Kidney tubule cell (primary cell): ENCODE results near the gene SIN3A.
"Not testable (repeated sequence)": the region's sequence is repeated elsewhere in the genome, so short reads cannot be mapped to it uniquely, and the experiment has no call there.

Experiments used
- DNase-seq: peaks from one replicate; pipeline ENCODE4 v3.0.0-alpha.2; 2018; ENCODE audit warnings: low spot score

Gene SIN3A

DNA sequence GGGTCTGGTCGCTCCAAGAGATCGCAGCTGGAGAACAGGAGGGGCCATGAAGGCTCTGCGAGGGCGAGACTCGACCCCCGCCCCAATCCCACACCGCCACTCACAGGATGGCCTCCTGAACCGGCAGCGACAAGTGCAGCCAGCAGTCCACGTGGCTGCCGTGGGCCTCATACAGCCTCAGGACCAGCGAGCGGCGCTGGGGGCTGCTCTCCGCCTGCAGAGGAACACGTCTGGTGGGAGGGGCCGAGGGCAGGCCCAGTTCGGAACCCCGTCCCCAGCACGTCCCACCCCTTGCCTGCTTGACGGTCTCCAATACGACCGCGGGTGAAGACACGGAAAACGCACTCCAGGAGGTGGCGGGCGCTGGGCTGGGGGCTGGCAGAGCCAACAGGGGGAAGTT is 95.5 kb downstream of the SIN3A start:
- DNase-seq = no peak

DNA sequence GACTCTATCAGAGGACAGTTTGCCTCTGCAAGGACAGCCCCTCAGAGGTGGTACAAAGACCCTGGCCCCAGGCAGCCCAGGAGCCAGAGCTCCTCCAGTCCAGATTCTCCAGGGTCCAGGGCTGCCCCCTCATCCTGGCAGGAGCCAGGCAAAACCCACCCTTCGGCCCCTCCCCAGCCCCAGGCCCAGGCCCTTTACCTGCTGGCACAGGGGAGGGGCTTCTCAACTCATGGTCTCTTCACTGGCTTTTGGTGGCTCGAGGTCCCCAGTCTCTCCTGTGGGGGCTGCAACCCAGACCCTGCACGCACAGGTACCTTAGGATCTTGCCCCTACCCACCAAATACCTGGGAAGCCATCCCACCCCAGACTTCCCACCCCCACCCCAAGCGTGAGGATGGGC is 96.1 kb downstream of the SIN3A start:
- no peak for DNase-seq

DNA sequence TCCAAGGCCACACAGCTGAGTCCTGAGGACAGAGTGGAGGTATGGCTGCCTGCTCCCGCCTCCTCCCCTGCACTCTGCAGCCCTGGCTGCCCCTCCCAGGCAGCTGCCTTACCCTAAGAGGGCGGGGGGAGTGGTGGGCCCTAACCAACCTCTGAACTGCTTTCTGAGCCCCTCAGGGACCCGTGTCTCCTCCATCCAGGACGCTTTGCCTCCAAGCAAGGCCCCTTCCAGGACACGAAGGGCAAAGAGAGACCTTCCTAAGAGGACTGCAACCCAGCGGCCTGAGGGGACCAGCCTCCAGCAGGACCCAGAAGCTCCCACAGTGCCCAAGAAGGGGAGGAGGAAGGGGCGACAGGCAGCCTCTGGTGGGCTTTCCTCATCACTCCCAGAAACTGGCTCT is 97.0 kb downstream of the SIN3A start:
- DNase-seq = no peak

DNA sequence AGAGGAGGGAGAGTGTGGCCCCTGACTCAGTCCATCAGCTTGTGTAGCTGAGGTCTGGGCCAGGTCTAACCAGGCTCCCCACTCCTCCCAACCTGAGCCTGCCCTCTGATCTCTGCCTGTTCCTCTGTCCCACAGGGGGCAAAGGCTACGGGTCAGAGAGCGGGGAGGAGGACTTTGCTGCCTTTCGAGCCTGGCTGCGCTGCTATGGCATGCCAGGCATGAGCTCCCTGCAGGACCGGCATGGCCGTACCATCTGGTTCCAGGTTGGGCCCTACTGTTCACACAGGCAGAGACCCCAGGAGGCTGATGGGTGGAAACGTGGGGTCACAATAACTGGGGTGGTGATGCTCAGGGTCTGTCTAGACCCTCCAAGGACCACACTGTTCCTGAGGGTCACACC is 97.9 kb downstream of the SIN3A start:
- DNase-seq = no peak

DNA sequence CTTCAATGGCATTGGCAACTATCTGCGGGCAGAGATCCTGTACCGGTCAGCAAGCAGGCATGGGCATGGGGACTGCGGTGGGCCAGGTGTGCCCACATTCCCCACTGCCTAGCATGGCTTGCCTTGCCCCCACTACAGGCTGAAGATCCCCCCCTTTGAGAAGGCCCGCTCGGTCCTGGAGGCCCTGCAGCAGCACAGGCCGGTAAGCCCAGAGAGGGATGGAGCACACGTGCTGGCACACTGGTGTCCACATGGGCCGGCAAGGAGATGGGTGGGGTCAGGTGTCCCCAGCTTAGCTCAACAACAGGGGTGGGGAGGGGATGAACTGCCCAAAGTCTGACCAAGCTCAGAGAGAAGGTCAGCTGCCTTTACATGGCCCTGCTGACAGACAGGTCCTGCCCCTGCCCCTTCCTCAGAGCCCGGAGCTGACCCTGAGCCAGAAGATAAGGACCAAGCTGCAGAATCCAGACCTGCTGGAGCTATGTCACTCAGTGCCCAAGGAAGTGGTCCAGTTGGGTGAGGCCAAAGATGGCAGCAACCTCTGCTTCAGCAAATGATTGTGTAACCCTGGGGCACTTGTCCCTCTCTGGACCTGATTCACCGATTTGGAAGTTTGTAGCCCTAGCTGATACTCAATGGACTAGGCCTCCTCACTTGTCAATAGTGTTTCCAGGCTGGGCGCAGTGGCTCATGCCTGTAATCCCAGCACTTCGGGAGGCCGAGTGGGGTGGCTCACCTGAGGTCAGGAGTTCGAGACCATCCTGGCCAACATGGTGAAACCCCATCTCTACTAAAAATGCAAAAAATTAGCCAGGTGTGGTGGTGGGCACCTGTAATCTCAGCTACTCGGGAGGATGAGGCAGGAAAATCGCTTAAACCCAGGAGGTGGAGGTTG is 99.1 kb downstream of the SIN3A start:
- no peak for DNase-seq

DNA sequence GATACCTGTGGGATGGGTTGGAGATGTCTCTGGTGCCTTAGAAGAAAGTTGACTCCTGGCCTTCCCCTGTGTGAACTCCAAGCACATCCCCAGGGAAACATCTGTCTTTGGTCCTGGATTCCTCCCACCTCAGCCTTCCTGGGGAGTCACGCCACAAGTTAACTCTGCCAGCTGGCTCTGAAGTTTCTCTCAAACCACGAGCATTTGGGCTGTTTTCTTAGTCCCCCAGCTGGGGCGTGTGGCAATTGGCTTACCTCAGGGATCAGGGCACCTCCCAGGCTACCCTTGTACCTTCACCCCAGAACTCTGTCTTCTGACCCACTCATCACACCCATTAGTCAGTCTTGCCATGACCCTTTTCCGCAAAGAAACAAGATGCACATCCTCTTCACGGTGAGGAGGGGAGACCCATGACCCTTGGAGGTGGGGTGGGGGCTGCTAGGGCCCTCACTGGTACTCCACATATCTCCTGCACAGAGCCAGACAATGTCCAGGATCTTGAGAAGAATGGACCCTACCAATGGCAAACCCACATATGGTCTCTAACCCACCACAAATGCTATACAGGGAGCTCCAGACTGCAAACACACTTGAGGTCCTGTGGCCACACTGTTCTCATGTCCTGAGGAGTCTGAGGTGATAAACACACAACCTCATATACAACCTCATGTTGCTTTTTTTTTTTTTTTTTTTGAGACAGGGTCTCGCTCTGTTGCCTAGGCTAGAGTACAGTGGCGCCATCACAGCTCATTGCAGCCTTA is 100.7 kb downstream of the SIN3A start:
- DNase-seq = no peak

DNA sequence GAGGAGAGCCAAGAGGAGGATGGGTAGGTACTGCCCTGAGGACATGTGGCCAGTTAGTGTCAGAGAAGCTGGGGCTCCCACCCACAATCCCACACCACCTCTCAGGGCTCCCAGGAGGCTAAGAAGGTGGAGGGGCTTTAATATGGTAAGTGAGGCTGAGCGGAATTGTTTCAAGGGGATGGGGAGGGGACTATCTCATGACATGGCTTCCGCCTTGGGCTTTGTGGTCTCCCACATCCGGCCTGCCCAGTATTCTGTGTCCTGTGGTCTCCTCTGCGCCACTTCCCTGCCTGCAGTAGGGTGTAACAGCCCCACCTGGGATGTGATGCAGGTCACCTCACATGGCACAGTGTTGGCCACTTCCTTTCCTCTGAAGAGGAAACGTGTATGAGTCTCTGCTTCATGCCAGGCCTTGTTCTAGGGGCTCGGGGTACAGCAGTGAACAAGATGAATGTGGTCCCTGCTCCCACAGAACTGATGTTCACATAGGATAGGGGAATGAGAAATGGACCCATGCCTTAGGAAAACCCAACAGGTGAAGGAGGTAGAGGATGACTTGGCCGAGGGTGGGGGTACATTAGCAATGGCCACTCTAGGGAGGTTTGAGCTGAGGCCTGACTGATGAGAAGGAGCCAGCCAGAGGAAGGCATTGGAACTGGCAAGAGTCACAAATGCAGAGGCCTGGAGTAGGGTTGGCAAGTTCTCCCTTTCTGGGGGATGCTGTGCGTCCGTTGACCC is 101.5 kb downstream of the SIN3A start:
- DNase-seq = no peak

DNA sequence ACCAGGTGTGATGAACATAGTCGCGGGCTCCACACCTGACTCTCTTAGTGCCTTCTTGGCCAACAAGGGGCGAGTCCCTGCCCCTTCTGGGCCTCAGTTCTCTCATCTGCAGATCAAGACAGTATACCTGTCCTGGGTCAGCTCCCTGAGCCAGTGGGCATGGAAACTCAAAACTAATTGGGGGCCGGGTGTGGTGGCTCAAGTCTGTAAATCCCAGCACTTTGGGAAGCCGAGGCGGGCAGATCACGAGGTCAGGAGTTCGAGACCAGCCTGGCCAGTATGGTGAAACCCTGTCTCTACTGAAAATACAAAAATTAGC is 102.2 kb downstream of the SIN3A start:
- DNase-seq = not testable (repeated sequence)

DNA sequence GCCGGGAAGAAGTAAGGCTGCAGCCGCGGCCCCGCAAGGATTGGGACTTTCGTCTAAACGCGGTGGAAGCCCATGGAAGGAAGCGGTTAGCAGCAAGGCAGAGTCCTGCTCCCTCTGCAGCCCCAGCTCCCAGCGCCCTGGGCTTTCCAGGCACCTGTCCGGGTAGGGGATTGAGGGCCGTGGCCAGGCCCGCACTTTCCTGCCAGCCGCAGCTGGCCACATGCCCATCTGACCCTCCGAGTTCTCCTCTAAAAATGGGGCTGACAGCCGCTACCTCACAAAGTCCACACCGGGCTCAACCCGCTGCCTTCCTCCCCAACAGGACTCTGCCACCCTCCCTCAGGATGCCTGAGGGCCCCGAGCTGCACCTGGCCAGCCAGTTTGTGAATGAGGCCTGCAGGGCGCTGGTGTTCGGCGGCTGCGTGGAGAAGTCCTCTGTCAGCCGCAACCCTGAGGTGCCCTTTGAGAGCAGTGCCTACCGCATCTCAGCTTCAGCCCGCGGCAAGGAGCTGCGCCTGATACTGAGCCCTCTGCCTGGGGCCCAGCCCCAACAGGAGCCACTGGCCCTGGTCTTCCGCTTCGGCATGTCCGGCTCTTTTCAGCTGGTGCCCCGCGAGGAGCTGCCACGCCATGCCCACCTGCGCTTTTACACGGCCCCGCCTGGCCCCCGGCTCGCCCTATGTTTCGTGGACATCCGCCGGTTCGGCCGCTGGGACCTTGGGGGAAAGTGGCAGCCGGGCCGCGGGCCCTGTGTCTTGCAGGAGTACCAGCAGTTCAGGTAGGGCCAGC is 102.7 kb downstream of the SIN3A start:
- DNase-seq = peak; percentile 28

DNA sequence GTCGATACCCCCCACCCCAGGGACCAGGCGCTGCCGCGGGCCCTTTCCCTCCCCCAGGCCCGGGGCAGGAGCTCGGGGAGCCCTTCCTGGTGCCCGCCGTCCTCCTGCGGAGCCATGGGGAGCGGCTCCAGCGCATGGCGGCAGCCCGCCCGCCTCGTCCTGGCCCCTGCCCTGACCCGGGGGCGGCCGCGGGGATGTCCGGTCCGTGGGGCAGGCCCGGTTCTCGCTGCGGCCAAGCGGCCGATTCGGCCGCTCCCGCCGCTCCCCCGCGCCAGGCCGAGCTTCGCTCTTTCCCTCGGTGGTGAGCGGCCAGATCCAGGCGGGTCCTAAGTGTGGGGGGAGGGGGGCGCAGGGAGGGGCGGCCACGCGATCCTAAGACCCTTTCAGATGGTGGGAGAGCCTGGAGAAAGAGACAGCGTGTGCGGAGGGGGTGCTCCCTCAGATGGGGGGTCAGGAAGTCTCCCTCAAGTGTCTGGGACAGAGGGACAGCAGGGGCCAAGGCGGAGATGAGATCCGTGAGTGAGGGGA is 103.4 kb downstream of the SIN3A start:
- peak; percentile 13 for DNase-seq

DNA sequence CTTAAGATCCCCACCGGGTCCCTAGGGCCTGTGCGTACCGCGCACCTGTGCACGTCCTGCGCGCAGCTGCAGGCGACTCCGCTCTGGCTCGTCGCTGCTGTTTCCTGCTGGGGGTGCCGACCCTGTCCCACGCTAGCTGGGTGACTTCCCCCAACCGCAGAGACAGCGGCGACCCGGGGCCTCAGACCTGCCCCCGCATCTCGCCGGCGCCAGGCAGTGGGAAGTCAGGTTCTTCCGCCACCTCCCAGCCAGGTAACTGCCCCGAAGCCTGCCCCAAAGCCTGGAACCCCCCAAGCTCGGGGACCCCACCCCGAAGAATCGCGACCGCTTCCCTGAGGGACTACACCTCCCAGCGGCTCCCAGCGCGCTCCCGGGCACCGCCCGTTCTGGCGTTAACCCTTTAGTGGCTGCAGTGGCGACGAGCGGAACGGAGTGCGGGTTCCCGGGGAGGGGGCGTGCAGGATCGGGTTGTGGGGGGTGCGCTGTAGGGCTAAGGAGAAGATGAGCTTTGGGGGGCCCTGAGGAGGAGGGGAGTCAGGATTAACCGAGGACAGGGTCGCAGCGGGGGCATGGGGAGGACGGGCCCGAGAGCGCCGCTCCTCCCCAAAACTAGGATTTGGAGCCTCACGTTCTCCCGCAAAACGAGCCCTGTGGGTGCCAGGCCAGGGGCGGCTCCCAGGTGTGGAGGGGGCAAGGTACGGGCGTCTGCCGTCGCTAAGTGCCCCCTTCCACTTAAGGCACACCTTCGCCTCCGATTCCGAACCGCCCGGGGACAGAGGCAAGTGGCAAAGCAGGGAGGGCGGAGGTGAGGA is 104.1 kb downstream of the SIN3A start:
- DNase-seq = peak; percentile 40

DNA sequence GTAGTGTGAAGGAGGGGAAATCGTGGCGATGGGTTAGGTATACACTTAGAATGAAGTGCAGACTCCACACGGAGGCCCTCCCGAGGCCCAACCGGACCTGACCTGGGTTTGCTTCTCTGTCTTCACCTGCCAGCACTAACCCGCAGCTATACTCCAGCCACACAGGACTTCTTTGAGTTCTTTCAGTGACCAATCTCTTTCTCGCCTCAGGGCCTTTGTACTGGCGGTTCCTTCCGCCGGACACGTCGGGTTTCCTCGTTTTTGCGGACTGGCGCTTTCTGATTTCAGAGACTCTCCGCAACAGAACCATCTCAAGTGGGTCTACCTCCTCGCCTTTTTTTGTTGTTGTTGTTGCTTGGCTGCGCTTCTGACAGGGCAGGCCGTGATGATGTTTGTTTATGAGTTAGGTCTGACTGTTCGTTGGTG is 104.7 kb downstream of the SIN3A start, which contains the start of gene NEIL1:
NEIL1 (plus strand) TSS at position 244 of the 426 bp plus-strand sequence. CDS start 1,867 bp downstream, outside the sequence.
- DNase-seq = peak; percentile 44

DNA sequence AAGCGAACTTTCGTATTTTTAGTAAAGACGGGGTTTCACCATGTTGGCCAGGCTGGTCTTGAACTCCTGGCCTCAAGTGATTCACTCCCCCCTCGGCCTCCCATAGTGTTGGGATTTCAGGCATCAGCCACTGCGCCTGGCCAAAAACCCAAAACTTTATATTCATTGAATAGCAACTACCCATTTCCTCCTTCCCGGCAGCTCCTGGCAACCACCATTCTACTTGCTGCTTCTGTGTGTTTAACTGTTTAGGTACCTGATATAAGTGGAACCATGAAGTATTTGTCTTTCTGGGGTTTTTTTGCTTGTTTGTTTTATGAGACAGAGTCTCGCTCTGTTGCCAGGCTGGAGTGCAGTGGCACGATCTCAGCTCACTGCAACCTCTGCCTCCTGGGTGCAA is 107.5 kb downstream of the SIN3A start:
- not testable (repeated sequence) for DNase-seq

DNA sequence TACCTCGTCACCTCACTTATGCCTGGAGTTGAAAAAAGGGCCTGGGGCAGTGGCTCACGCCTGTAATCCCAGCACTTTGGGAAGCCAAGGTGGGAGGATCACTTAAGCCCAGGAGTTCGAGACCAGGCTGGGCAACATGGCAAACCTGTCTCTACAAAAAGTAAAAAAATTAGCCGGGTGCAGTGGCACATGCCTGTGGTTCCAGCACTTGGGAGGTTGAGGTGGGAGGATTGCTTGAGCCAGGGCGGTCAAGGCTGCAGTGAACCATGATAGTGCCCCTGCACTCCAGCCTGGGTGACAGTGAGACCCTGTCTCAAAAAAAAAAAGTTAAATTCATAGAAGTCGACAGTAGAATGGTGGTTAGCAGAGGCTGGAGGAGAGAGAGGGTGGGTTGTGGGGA is 109.3 kb downstream of the SIN3A start:
- no peak for DNase-seq

DNA sequence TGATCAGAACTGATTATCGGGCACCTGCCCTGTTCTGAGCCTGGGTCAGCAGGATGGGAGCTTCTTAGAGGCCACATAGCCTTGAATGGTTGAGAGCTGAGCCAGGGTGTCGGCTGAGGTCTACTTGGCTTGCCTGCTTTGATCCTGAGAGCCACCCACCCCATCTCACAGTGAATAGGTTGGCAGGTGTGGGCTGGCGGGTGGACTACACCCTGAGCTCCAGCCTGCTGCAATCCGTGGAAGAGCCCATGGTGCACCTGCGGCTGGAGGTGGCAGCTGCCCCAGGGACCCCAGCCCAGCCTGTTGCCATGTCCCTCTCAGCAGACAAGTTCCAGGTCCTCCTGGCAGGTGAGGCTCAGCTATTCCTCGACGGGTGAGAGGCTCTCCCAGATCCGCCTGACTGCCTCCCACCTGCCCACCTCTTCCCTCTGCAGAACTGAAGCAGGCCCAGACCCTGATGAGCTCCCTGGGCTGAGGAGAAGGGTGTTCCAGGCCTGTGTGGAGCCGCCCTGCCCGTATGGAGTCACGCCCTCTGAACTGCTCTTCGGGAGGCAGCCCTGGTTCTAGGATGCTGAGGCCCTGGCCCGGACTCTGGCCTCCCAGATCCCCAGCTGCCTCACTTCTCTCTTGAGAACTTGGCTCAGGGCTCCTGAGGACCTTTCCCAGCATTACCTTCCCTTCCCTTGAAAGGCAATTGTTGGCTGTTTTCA is 111.8 kb downstream of the SIN3A start:
- DNase-seq = no peak

DNA sequence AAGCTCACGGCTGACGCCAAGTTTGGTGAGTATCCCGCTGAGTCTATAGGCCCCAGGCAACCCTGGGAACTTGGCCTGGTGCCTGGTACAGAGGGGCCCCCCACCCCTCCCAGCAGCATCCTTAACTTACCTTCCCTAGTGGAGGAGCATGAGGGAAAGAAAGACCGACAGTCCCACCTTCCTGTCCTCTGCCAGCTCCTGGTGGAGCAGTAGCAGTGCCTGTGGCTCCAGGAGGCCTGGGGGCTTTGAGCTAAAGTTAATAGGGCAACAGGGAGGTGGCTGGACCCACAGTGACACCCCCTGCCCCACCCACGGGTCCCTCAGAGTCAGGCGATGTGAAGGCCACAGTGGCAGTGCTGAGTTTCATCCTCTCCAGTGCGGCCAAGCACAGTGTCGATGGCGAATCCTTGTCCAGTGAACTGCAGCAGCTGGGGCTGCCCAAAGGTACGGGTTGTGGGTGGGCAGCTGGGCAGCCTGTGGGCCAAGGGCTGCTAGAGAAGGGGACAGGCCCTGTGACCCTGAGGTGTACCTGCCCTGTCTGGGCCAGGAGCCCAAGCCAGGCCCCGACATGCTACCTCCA is 112.7 kb downstream of the SIN3A start:
- no peak for DNase-seq

DNA sequence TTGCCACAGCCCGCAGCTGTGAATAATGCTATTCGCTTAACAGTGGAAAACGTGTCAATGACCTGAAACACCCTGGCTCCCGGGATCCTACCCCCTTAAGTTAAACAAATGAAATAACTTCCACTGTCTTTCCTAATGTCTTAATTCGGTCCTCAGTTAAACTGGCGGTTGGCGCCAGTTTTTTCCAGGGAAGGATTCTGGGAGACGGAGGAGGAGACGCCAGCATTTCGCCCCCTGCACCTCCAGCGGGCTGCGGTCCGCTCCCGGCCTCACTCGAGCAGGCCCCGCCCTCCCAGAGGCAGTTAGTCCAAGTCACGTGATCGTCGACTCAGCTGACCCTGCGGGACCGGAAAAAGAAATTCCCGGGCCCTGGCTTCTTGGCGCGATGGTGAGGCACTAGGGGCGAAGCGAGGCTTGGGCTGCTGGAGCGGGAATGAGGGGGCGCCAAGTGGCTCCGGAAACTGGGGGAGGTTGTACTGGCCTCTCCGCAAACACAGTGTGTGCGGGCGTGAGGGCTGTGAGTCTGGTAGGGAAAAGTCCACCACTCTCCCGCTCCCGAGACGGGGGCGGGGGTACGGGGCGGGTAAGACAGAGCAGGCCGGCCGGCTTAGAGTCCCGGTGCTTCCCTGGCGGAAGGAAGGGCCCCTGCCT is 115.7 kb downstream of the SIN3A start, which contains the start of gene COMMD4:
COMMD4 (plus strand) TSS at position 359 of the 651 bp plus-strand sequence; CDS start at position 386, 27 bp downstream.
- peak; percentile 93 for DNase-seq

DNA sequence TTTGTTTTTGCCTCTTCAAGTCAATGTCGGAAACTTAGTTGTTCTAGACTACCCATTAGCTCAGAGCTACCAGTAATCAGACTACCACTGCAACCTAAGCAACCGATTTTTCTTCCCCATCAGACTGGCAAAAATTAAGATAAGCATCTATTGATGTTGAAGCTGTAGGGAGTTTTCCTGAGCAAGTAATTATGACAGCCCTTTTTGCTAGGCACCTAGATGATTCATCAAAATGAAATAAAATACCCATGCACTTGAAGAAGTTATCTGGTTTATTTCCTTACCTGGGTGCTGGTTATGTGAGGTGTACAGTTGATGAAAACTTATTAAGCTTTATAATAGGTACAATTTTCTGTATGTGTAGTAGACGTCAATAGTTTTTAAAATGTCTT is 116.2 kb downstream of the SIN3A start:
- DNase-seq = no peak
